ENCODE data around the gene ZNF576. TPM values are rescaled to one million over a fixed set of nuclear protein-coding genes. Genes with fewer than 3 reads are reported as not detected.
A peak's percentile ranks its signal among the peaks of the same experiment; 100 is the strongest.

Gene ZNF576
- total and polyA plus RNA-seq, 9 of the 15 experiments (the other 6 are each of a cell fraction or from before 2014, with no cell fraction given): 6.8 to 18.2 (median 12.2) TPM

DNA sequence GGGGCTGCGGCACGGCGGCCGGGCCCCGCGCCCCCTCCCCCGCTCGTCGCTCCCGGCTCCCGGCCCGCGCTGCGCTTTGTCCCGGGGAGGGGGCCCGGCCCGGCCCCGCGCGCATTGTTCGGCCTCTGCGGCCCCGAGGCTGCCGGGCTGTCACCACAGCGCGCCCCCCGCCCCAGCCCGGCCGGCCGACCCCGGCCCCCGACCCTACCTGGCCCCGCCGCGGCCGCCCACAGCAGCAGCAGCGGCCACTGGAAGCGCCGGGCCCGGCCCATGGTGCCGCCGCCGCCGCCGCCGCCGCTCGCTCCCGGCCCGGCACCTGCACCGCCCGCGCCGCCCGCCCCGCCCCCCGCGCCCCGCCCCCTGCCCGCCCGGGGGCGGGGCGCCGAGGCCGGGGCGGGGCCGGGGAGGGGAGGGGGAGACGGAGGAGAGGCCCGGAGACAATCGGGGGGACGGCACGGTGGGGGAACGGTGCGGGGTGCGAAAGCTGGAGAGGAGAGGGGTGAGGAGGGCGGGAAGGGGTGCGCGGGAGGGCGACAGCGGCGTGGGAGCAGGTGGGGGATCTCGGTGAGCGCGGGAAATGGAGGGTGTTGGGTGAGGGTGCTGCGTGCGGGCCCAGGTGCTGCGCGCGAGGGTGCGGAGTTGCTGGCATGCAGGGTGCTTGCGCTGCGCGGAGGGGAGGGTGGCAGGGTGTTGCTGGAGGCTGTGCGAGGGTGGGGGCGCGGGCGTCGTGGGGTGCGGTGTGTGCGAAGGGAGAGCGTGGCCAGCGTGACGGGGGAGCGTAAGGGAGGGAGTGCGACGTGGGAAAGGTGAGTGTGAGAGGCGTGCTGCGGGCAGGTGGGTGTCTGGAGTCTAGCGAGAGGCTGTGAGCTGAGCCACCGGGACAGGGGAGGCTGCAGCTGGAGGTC lies 43.4 kb downstream of the ZNF576 start, which contains the start of gene CADM4 (continued):
- TF ChIP-seq KAT7 (CRISPR knock-in tag; IDR thresholded peaks at IDR 0.05; ENCODE audit: borderline replicate concordance) (no peak), TEAD1 (CRISPR knock-in tag; IDR thresholded peaks at IDR 0.05) (peak in 1 of 2 experiments; percentile 49; a peak in 1 of 4 replicates), ZNF764 (CRISPR knock-in tag; IDR thresholded peaks at IDR 0.05; ENCODE audit: low read depth) (no peak), NEUROD1 (IDR thresholded peaks at IDR 0.05; ENCODE audit: borderline replicate concordance, low read depth, low read length, partially characterized antibody) (no peak), HMG20A (CRISPR knock-in tag; conservative IDR thresholded peaks at IDR 0.05) (no peak), ZKSCAN3 (CRISPR knock-in tag; IDR thresholded peaks at IDR 0.05) (no peak), STAG1 (CRISPR knock-in tag; IDR thresholded peaks at IDR 0.05; ENCODE audit: borderline replicate concordance) (peak; percentile 24; the same call in 1 of the 2 replicates), SMARCE1 (IDR thresholded peaks at IDR 0.05) (0 out of 2 replicates have a peak, but pooled peaks have one; percentile 17), POLR2A (conservative IDR thresholded peaks at IDR 0.05) (no peak), DLX4 (CRISPR knock-in tag; IDR thresholded peaks at IDR 0.05) (no peak), RBFOX2 (IDR thresholded peaks at IDR 0.05; ENCODE audit: low read depth, low read length) (peak; percentile 48), ZFPM2 (CRISPR knock-in tag; IDR thresholded peaks at IDR 0.05) (no peak), EGR1 (conservative IDR thresholded peaks at IDR 0.05) (peak; percentile 23; the same call in 1 of the 2 replicates), FOXA1 (IDR thresholded peaks at IDR 0.05; ENCODE audit: borderline replicate concordance) (no peak), STAT5B (CRISPR knock-in tag; IDR thresholded peaks at IDR 0.05) (no peak), ATF6 (CRISPR knock-in tag; IDR thresholded peaks at IDR 0.05) (0 out of 2 replicates have a peak, but pooled peaks have one; percentile 33), SFPQ (IDR thresholded peaks at IDR 0.05; ENCODE audit: low read depth, low read length) (no peak)
- TF ChIP-seq, protein P1, sequence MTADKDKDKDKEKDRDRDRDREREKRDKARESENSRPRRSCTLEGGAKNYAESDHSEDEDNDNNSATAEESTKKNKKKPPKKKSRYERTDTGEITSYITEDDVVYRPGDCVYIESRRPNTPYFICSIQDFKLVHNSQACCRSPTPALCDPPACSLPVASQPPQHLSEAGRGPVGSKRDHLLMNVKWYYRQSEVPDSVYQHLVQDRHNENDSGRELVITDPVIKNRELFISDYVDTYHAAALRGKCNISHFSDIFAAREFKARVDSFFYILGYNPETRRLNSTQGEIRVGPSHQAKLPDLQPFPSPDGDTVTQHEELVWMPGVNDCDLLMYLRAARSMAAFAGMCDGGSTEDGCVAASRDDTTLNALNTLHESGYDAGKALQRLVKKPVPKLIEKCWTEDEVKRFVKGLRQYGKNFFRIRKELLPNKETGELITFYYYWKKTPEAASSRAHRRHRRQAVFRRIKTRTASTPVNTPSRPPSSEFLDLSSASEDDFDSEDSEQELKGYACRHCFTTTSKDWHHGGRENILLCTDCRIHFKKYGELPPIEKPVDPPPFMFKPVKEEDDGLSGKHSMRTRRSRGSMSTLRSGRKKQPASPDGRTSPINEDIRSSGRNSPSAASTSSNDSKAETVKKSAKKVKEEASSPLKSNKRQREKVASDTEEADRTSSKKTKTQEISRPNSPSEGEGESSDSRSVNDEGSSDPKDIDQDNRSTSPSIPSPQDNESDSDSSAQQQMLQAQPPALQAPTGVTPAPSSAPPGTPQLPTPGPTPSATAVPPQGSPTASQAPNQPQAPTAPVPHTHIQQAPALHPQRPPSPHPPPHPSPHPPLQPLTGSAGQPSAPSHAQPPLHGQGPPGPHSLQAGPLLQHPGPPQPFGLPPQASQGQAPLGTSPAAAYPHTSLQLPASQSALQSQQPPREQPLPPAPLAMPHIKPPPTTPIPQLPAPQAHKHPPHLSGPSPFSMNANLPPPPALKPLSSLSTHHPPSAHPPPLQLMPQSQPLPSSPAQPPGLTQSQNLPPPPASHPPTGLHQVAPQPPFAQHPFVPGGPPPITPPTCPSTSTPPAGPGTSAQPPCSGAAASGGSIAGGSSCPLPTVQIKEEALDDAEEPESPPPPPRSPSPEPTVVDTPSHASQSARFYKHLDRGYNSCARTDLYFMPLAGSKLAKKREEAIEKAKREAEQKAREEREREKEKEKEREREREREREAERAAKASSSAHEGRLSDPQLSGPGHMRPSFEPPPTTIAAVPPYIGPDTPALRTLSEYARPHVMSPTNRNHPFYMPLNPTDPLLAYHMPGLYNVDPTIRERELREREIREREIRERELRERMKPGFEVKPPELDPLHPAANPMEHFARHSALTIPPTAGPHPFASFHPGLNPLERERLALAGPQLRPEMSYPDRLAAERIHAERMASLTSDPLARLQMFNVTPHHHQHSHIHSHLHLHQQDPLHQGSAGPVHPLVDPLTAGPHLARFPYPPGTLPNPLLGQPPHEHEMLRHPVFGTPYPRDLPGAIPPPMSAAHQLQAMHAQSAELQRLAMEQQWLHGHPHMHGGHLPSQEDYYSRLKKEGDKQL (CRISPR knock-in tag; IDR thresholded peaks at IDR 0.05; ENCODE audit: borderline replicate concordance): no peak
